GM12891 (cell line): ENCODE data around the gene MICAL3.

Experiments
- POLR2A ChIP-seq: IDR thresholded peaks from 2 replicates; pipeline ENCODE4 v1.6.1; 2011; ENCODE audit warnings: low read depth, low read length, control low read depth
- POLR2AphosphoS5 ChIP-seq: IDR thresholded peaks from 2 replicates; pipeline ENCODE4 v1.6.1; 2011; ENCODE audit warnings: low read depth, low read length, control low read depth
- POU2F2 ChIP-seq: IDR thresholded peaks from 2 replicates; pipeline ENCODE4 v1.6.1; 2011; ENCODE audit warnings: low read depth, mild to moderate bottlenecking, control low read depth, low read length, moderate library complexity

DNA sequence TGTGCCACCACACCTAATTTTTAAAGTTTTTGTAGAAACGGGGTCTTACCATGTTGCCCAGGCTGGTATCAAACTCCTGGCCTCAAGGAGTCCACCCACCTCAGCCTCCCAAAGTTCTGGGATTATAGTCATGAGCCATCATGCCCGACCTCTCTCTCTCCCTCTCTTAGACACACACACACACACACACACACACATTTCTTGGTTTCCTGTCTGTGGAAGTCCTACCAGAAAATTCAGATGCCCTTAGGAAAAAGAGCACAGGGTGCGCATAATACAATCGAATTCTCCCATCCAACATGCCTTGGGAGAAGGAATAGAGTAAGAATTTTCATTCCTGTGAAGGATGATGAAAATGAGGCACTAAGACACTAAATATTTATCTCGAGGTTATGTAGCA is 10.4 kb downstream of the MICAL3 start:
- TF ChIP-seq POLR2A, result no peak
- TF ChIP-seq POLR2AphosphoS5, result no peak
- TF ChIP-seq POU2F2, result no peak
